ENCODE results near the gene TBCK.
A peak's percentile ranks its signal among the peaks of the same experiment; 100 is the strongest.

Gene TBCK

DNA sequence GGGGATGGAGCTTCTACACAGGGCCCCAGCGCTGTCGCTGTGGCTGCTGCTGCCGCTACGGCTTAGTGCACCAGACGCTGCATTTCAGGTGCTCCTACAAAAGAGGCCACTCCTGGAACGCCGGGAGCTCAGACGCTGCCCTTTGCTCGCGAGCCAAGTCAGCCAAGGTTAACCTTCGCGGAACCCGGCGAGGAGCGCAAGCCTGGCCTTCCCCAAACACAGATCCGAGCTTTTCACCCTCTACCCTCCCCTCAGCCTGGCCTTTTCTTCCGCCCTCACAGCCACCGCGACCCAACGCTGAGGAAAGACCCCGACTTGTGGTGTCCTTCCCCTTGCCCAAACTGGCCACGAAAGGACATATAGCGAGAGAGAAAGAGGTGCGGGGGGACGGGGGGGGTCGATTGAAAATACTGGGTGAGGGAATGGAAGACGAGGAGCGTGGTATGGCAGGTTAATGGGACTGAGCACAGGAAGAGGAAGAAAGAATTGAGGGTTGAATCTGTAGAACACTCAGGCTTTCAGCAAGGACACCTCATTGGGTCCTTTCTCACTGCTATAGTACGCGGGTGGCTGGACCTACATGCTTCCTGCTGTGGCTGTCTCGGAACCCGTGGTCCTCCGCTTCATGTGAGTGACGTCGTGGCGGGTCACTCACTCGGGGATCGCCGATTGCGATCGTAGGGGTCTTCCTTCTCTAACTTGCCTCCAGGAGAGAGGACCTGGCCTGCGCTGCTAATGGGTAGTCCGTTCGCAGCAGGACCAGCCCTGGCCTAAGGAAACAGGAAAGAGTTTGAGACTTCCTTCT is at the start of gene TBCK, which contains the start of gene AIMP1:
TBCK (minus strand) TSS at position 242 of the 805 bp plus-strand sequence. CDS start 7,249 bp downstream, outside the sequence.
AIMP1 (plus strand) TSS at position 583 of the 805 bp plus-strand sequence. CDS start 8,460 bp downstream, outside the sequence.
- no peak for TF ChIP-seq CTCF (IDR thresholded peaks at IDR 0.05; ENCODE audit: low read depth, low read length)
- peak; percentile 74 for DNase-seq (ENCODE audit: extremely low read depth, low read depth)

DNA sequence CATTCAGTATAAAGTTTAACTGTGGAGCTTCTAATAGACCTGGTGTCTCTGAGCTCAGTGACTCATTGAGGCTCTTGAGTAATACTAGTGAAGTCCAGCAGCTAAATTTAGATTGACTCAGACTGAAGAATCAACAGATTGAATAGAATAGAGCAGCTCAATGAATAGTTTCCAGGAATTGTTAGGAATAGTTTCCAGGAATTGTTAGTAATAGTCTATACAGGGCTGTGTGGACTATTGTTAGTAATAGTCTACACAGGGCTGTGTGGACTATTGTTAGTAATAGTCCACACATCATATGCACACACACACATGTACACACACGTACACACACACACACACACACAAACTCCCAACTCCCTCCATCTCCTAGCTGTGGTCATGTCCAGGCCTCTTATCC is 49.6 kb upstream of the TBCK start:
- peak; percentile 56 for DNase-seq (ENCODE audit: extremely low read depth, low read depth)
- no peak for TF ChIP-seq CTCF (IDR thresholded peaks at IDR 0.05; ENCODE audit: low read depth, low read length)

- no peak for TF ChIP-seq CTCF (IDR thresholded peaks at IDR 0.05; ENCODE audit: low read depth, low read length)
- no peak for DNase-seq (ENCODE audit: extremely low read depth, low read depth)
Measured at GRCh38 chr4:106364282-106364681, 48.3 kb upstream of the TBCK start.

DNA sequence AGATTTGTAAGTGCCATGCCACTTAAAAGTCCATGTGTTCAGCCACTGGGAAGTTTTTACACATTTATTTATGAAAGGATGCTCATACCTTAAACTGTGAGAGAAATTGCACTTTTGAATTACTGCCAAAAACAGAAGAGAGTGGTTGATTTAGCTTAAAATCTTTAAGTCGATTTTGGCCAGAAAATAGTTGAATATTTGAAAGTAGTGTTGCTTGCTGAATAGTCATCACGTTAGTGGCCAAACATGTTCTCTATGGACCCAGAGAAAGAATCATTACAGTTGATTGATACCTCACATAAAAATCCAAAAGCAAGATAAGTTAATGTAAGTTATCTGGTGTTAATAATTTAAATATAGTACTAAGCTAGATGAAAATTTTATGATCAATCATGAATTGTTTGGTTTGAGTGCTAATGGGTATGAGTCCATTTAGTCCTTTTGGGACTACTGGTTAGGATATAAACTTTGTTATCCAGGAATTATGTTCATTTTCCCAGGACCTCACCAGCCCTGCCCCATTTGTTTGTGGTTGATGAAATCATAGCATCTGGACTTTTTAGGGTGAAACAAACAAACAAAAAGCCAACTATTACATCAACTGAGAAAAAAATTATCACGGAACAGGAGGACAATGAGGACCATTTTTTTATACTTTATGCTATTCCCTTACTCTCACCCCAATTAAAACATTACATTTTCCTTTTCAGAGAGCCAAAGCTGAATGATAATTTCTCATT is 46.2 kb upstream of the TBCK start:
- DNase-seq (ENCODE audit: extremely low read depth, low read depth), result no peak
- TF ChIP-seq CTCF (IDR thresholded peaks at IDR 0.05; ENCODE audit: low read depth, low read length), result no peak

DNA sequence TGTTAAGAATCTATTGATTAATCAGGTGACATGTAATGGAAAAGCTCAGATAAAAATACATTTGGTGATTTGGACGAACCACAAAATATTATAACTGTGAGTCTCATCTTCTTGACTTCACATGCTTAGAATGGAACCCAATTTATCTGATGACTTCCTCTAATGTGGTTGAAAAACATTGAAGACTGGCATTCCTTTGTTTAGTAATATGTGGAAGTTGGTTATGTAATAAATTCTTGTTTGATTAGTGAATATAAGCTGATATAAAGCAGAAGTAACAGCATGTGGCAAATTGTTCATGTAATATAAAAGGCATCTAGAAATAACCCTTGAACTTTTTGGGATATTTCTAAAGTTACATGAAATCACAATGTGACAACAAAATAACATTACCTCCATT is 42.9 kb upstream of the TBCK start:
- no peak for TF ChIP-seq CTCF (IDR thresholded peaks at IDR 0.05; ENCODE audit: low read depth, low read length)
- no peak for DNase-seq (ENCODE audit: extremely low read depth, low read depth)

- DNase-seq (ENCODE audit: extremely low read depth, low read depth), result no peak
Measured at GRCh38 chr4:106355193-106355592, 39.2 kb upstream of the TBCK start.

More at GRCh38 chr4:106355193-106355592, 39.2 kb upstream of the TBCK start:
- no peak for TF ChIP-seq CTCF (IDR thresholded peaks at IDR 0.05; ENCODE audit: low read depth, low read length)

Measured in AG09319 (cell line).